GM12865 (cell line): ENCODE measurements around the gene LCLAT1.
A peak's percentile ranks its signal among the peaks of the same experiment; 100 is the strongest.

Experiments used
- DNase-seq: peaks from one replicate; pipeline ENCODE4 v3.0.0; 2010; ENCODE audit warnings: low read depth
- H3K4me3 ChIP-seq: 2 replicates; pipeline ENCODE4 v1.5.1; 2011; ENCODE audit warnings: mild to moderate bottlenecking, low read depth, low read length, control low read depth
- CTCF ChIP-seq: IDR thresholded peaks from 2 replicates; pipeline ENCODE4 v1.5.1; 2011; ENCODE audit warnings: low read length, control low read depth, low read depth, inconsistent platforms; ENCODE audit not compliant: insufficient read depth; ENCODE audit errors: missing control alignments

Gene LCLAT1

GRCh38 chr2:30691091-30691947, 244.3 kb downstream of the LCLAT1 start:
- DNase-seq: no peak
- TF ChIP-seq CTCF: no peak
- no peak overlapping the region for H3K4me3 ChIP-seq

- DNase-seq: no peak
- H3K4me3 ChIP-seq: no peak overlapping the region
- TF ChIP-seq CTCF: peak; percentile 41
Measured at GRCh38 chr2:30691948-30692828, 245.1 kb downstream of the LCLAT1 start.

- TF ChIP-seq CTCF: no peak
- no peak for DNase-seq
- H3K4me3 ChIP-seq: no peak overlapping the region
Measured at GRCh38 chr2:30692829-30693275, 245.8 kb downstream of the LCLAT1 start.
